Endodermal cell (in vitro differentiated cells): ENCODE data around the gene SVIL. TPM values are rescaled to one million over a fixed set of nuclear protein-coding genes. Genes with fewer than 3 reads are reported as not detected.

ENCODE experiments used
- DNase-seq: peaks from one replicate; pipeline ENCODE4 v3.0.0-alpha.2; 2017
- H3K27ac ChIP-seq: 2 replicates; pipeline ENCODE4 v1.5.1; 2013; ENCODE audit warnings: mild to moderate bottlenecking, low read depth, low read length, moderate library complexity
- H3K27me3 ChIP-seq: 2 replicates; pipeline ENCODE4 v1.6.1; 2013; ENCODE audit warnings: mild to moderate bottlenecking, low read length, moderate library complexity; ENCODE audit not compliant: insufficient read depth, control insufficient read depth, poor library complexity, severe bottlenecking
- H3K36me3 ChIP-seq: 2 replicates; pipeline ENCODE4 v1.7.0; 2013; ENCODE audit warnings: mild to moderate bottlenecking, low read length, moderate library complexity; ENCODE audit not compliant: control insufficient read depth, insufficient read depth
- H3K4me1 ChIP-seq: one replicate; pipeline ENCODE4 v1.7.0; 2013; ENCODE audit warnings: low read length; ENCODE audit not compliant: control insufficient read depth, insufficient read depth
- H3K4me3 ChIP-seq: 2 replicates; pipeline ENCODE4 v1.5.1; 2013; ENCODE audit warnings: mild to moderate bottlenecking, low read length, moderate library complexity
- H3K9ac ChIP-seq: 2 replicates; pipeline ENCODE4 v1.6.1; 2013; ENCODE audit warnings: mild to moderate bottlenecking, low read length, moderate library complexity; ENCODE audit not compliant: poor library complexity, severe bottlenecking; ENCODE audit errors: extremely low read depth
- H3K9me3 ChIP-seq: 2 replicates; pipeline ENCODE4 v1.6.1; 2013; ENCODE audit warnings: mild to moderate bottlenecking, low read length, moderate library complexity; ENCODE audit not compliant: control insufficient read depth
- H3K27ac Mint-ChIP-seq: 2 replicates; pipeline ENCODE4 v1.8.0; 2020; ENCODE audit warnings: mixed read lengths
- H3K27me3 Mint-ChIP-seq: 2 replicates; pipeline ENCODE4 v1.8.0; 2021; ENCODE audit warnings: mild to moderate bottlenecking, mixed read lengths; ENCODE audit not compliant: insufficient read depth
- H3K36me3 Mint-ChIP-seq: 2 replicates; pipeline ENCODE4 v1.8.0; 2020; ENCODE audit warnings: low read depth, mixed read lengths
- H3K4me1 Mint-ChIP-seq: 2 replicates; pipeline ENCODE4 v1.8.0; 2020; ENCODE audit warnings: mixed read lengths
- H3K4me3 Mint-ChIP-seq: 2 replicates; pipeline ENCODE4 v1.8.0; 2020; ENCODE audit warnings: mild to moderate bottlenecking, moderate library complexity, mixed read lengths
- H3K9me3 Mint-ChIP-seq: 2 replicates; pipeline ENCODE4 v1.8.0; 2020; ENCODE audit warnings: mild to moderate bottlenecking, mixed read lengths
- CTCF ChIP-seq: fragments of 200-600 bp; sonication (generic); conservative IDR thresholded peaks from 2 replicates; pipeline ENCODE4 v1.5.0; 2021; ENCODE audit warnings: antibody characterized with exemption, mild to moderate bottlenecking
- WGBS, 2 experiments: methylation state at CpG; one replicate each; pipeline versions ENCODE4 v1.1.5 to v1.1.7; 2013; ENCODE audit warnings: missing lambda C conversion rate in 2 of 2, mixed read lengths in 1 of 2; ENCODE audit not compliant: insufficient coverage in 1 of 2, insufficient read length in 1 of 2; 5-methylcytosine and 5-hydroxymethylcytosine counted together
- total RNA-seq, 2 donors: library from RNA; stranded (reverse); fragmentation: NEBNext Ultra II Directional in 1 of 2; extraction: Animal tissue kit (Norgen Biotek cat#: 25700) in 1 of 2; gene quantifications; 2 replicates in 1 of 2; 3 replicates in 1 of 2; pipeline ENCODE4 v1.2.1, GENCODE V29; 2021

Gene SVIL
- total RNA-seq, 2 donors from 2014 or later, result 25.2 to 32.9 TPM

DNA sequence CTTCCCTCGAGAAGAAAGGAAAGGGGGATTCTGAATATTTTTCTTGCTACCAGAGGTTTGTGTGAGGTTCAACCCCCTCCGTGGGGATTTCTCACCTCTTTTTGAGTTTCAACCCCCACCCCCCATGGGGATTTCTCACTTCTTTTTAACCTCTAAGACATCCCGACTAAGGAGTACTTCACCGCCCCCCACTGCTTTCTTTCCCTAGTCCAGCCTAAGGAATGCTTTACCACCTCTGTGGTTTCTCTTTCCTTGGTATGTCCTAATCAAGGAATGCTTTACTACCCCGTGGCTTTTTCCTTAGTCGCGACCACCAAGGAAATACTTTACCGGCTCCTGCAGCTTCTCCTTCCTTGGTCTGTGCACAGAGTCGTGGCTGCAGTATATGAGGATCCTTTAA, 196.5 kb downstream of the SVIL start:
- Mint-ChIP-seq H3K27me3 (no peaks in the 10 kb centered on the region), H3K27ac (no peak overlapping the region), H3K4me3 (no peak overlapping the region), H3K4me1 (peaks cover 5% of the 10 kb centered on the region), H3K36me3 (peaks cover 8% of the 10 kb centered on the region), H3K9me3 (peaks cover 46% of the 10 kb centered on the region)
- H3K36me3 ChIP-seq, result no peaks in the 10 kb centered on the region
- H3K27ac ChIP-seq, result peak overlapping the region; percentile 30
- TF ChIP-seq CTCF, result no peak
- WGBS, 2 experiments, result 48 to 74% methylated on average over 3 to 8 of the region's 9 CpGs
- peak overlapping the region; percentile 61 for H3K4me3 ChIP-seq
- no peak overlapping the region for H3K9ac ChIP-seq
- DNase-seq, result no peak
- no peaks in the 10 kb centered on the region for H3K27me3 ChIP-seq
- H3K9me3 ChIP-seq, result peaks cover 71% of the 10 kb centered on the region
- H3K4me1 ChIP-seq, result no peaks in the 10 kb centered on the region

DNA sequence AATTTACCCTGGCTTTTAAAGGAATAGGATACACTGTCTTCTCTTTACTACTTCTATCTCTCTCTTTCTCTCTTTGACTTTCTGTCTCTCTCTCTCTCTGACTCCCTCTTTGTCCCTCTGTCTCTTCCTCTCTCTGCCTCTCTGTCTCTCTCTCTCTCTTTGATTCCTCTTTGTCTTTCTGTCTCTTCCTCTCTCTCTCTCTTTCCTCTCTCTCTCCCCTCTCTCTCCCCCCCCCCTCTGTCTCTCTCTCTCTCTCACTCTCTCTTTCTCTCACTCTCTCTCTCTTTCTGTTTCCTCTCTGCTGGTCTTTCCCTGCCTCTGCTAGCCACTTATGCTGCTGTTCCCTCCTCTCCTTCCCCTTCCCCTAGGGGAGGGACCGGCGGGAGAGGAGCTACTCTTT, 196.9 kb downstream of the SVIL start:
- H3K27ac Mint-ChIP-seq, result no peak overlapping the region
- H3K4me1 Mint-ChIP-seq, result peaks cover 5% of the 10 kb centered on the region
- H3K36me3 Mint-ChIP-seq, result peaks cover 8% of the 10 kb centered on the region
- Histone ChIP-seq H3K27ac (peak overlapping the region; percentile 30), H3K4me1 (no peaks in the 10 kb centered on the region), H3K9ac (no peak overlapping the region), H3K27me3 (no peaks in the 10 kb centered on the region), H3K9me3 (peaks cover 68% of the 10 kb centered on the region), H3K4me3 (peak overlapping the region; percentile 61), H3K36me3 (no peaks in the 10 kb centered on the region)
- DNase-seq, result no peak
- H3K27me3 Mint-ChIP-seq, result no peaks in the 10 kb centered on the region
- no peak overlapping the region for H3K4me3 Mint-ChIP-seq
- H3K9me3 Mint-ChIP-seq, result peaks cover 46% of the 10 kb centered on the region
- WGBS, 2 experiments, result 80% methylated on average over 1 of the region's 2 CpGs; no CpG with 5 or more reads in 1 of the 2 experiments
- no peak for TF ChIP-seq CTCF

- H3K27ac Mint-ChIP-seq, result no peak overlapping the region
- peaks cover 8% of the 10 kb centered on the region for H3K36me3 Mint-ChIP-seq
- 76 to 77% methylated on average over 5 to 6 of the region's 6 CpGs for WGBS, 2 experiments
- peaks cover 46% of the 10 kb centered on the region for H3K9me3 Mint-ChIP-seq
- H3K27me3 Mint-ChIP-seq, result no peaks in the 10 kb centered on the region
- no peak for TF ChIP-seq CTCF
- Histone ChIP-seq H3K4me1 (no peaks in the 10 kb centered on the region), H3K36me3 (no peaks in the 10 kb centered on the region), H3K9me3 (peaks cover 64% of the 10 kb centered on the region), H3K27ac (no peak overlapping the region), H3K4me3 (peak overlapping the region; percentile 56), H3K27me3 (no peaks in the 10 kb centered on the region), H3K9ac (no peak overlapping the region)
- H3K4me3 Mint-ChIP-seq, result no peak overlapping the region
- no peaks in the 10 kb centered on the region for H3K4me1 Mint-ChIP-seq
- no peak for DNase-seq
Measured at GRCh38 chr10:29435809-29436501, 198.8 kb downstream of the SVIL start.
